ENCODE data around the gene KLK12. TPM values are rescaled to one million over a fixed set of nuclear protein-coding genes. Genes with fewer than 3 reads are reported as not detected.

KLK12 gene
- total RNA-seq, 1 experiment from 2014 or later: not detected

DNA sequence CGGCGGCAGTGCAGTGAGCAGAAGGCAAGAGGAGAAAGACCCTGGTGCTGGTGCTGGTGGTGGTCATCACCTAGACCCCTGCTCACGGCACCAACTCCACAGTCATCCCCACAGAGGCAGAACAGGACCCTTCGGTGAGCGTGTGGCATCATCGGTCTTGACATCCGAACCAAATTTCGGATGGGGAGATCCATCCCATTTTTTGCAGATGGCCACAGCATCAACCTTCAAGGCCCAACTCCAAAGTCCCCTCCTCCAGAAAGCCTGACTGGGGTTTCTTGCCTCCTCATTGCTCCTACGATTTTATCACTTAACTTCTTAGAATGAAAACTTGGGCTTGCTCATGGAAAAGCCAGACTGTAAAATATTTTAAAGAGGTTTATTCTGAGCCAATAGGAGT lies 8.7 kb upstream of the KLK12 start:
- H3F3A ChIP-seq (ENCODE audit: low read length, unreplicated experiment): no peaks in the 10 kb centered on the region
- H3K27me3 ChIP-seq (ENCODE audit: low read length): no peaks in the 10 kb centered on the region
- H3K9me3 ChIP-seq (ENCODE audit: low read length): no peaks in the 10 kb centered on the region
- ChIA-PET POLR2A (ENCODE audit: unreplicated experiment) (no interaction called here), CTCF (no interaction called here)
- no peak overlapping the region for H3K4me3 ChIP-seq (ENCODE audit: low read length)
- no peak overlapping the region for H3K4me2 ChIP-seq (ENCODE audit: low read length)
- no peaks in the 10 kb centered on the region for H3K4me1 ChIP-seq (ENCODE audit: insufficient read depth, low read length)
- H3K27ac ChIP-seq (ENCODE audit: low read length): no peak overlapping the region
- no peaks in the 10 kb centered on the region for H3K9me2 ChIP-seq (replicated peaks; ENCODE audit: low read length)
- H3K9ac ChIP-seq (ENCODE audit: low read length): no peak overlapping the region
- ATAC-seq (no peak), DNase-seq (no peak)
- H2AFZ ChIP-seq (ENCODE audit: low read length): no peak overlapping the region
- no TSS peak for BruUV-seq (replicated peaks)
- no peaks in the 10 kb centered on the region for H3K36me3 ChIP-seq (ENCODE audit: low read depth, low read length)
- H3K79me2 ChIP-seq (ENCODE audit: low read length): no peaks in the 10 kb centered on the region
- intact Hi-C loops (cut with micrococcal nuclease): no loop called here
- no peaks in the 10 kb centered on the region for H4K20me1 ChIP-seq (ENCODE audit: low read length)
- TF ChIP-seq, protein P1, sequence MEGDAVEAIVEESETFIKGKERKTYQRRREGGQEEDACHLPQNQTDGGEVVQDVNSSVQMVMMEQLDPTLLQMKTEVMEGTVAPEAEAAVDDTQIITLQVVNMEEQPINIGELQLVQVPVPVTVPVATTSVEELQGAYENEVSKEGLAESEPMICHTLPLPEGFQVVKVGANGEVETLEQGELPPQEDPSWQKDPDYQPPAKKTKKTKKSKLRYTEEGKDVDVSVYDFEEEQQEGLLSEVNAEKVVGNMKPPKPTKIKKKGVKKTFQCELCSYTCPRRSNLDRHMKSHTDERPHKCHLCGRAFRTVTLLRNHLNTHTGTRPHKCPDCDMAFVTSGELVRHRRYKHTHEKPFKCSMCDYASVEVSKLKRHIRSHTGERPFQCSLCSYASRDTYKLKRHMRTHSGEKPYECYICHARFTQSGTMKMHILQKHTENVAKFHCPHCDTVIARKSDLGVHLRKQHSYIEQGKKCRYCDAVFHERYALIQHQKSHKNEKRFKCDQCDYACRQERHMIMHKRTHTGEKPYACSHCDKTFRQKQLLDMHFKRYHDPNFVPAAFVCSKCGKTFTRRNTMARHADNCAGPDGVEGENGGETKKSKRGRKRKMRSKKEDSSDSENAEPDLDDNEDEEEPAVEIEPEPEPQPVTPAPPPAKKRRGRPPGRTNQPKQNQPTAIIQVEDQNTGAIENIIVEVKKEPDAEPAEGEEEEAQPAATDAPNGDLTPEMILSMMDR (conservative IDR thresholded peaks at IDR 0.05; ENCODE audit: low read depth, low read length): no peak
- TF ChIP-seq EZH2phosphoT487 (IDR thresholded peaks at IDR 0.05; ENCODE audit: borderline replicate concordance, low read length) (no peak), EZH2 (IDR thresholded peaks at IDR 0.05; ENCODE audit: low read length, unreplicated experiment) (no peak)

DNA sequence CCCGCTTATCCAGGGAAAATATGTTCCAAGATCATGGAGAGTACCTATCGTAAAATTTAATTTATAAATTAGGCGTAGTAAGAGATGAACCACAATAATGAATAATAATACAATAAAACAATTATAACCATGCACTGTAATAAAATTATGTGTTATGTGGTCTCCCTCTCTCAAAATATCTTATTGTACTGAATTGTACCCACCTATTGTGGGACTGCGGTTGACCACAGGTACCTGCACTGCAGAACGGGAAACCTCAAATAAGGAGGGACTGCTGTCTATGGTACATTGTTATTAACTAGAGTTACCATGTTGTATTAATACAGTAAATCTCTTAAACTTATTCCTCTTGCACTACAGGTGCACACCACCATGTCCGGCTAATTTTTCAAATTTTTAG lies 5.3 kb upstream of the KLK12 start:
- no peak overlapping the region for H2AFZ ChIP-seq (ENCODE audit: low read length)
- ChIA-PET POLR2A (ENCODE audit: unreplicated experiment) (no interaction called here), CTCF (no interaction called here)
- TF ChIP-seq EZH2 (IDR thresholded peaks at IDR 0.05; ENCODE audit: low read length, unreplicated experiment): no peak
- TF ChIP-seq, protein P1 (conservative IDR thresholded peaks at IDR 0.05; ENCODE audit: low read depth, low read length): no peak
- no peak for TF ChIP-seq EZH2phosphoT487 (IDR thresholded peaks at IDR 0.05; ENCODE audit: borderline replicate concordance, low read length)
- H3K9ac ChIP-seq (ENCODE audit: low read length): no peak overlapping the region
- no peaks in the 10 kb centered on the region for H3K79me2 ChIP-seq (ENCODE audit: low read length)
- DNase-seq: no peak
- H3K27me3 ChIP-seq (ENCODE audit: low read length): no peaks in the 10 kb centered on the region
- no TSS peak for BruUV-seq (replicated peaks)
- ATAC-seq: no peak
- H3F3A ChIP-seq (ENCODE audit: low read length, unreplicated experiment): no peaks in the 10 kb centered on the region
- no peaks in the 10 kb centered on the region for H3K9me3 ChIP-seq (ENCODE audit: low read length)
- intact Hi-C loops (cut with micrococcal nuclease): no loop called here
- no peak overlapping the region for H3K4me2 ChIP-seq (ENCODE audit: low read length)
- H3K4me1 ChIP-seq (ENCODE audit: insufficient read depth, low read length): no peaks in the 10 kb centered on the region
- no peaks in the 10 kb centered on the region for H4K20me1 ChIP-seq (ENCODE audit: low read length)
- H3K4me3 ChIP-seq (ENCODE audit: low read length): no peak overlapping the region
- H3K9me2 ChIP-seq (replicated peaks; ENCODE audit: low read length): no peaks in the 10 kb centered on the region
- H3K27ac ChIP-seq (ENCODE audit: low read length): no peak overlapping the region
- H3K36me3 ChIP-seq (ENCODE audit: low read depth, low read length): no peaks in the 10 kb centered on the region

- no peaks in the 10 kb centered on the region for H3K9me3 ChIP-seq (ENCODE audit: low read length)
- H3F3A ChIP-seq (ENCODE audit: low read length, unreplicated experiment): no peaks in the 10 kb centered on the region
- no peak overlapping the region for H3K4me3 ChIP-seq (ENCODE audit: low read length)
- H3K27ac ChIP-seq (ENCODE audit: low read length): no peak overlapping the region
- no peak for TF ChIP-seq EZH2phosphoT487 (IDR thresholded peaks at IDR 0.05; ENCODE audit: borderline replicate concordance, low read length)
- TF ChIP-seq, protein P1 (conservative IDR thresholded peaks at IDR 0.05; ENCODE audit: low read depth, low read length): no peak
- no peak for TF ChIP-seq EZH2 (IDR thresholded peaks at IDR 0.05; ENCODE audit: low read length, unreplicated experiment)
- H3K9me2 ChIP-seq (replicated peaks; ENCODE audit: low read length): no peaks in the 10 kb centered on the region
- no peaks in the 10 kb centered on the region for H3K79me2 ChIP-seq (ENCODE audit: low read length)
- H4K20me1 ChIP-seq (ENCODE audit: low read length): no peaks in the 10 kb centered on the region
- no peaks in the 10 kb centered on the region for H3K36me3 ChIP-seq (ENCODE audit: low read depth, low read length)
- no peak for DNase-seq
- H3K9ac ChIP-seq (ENCODE audit: low read length): no peak overlapping the region
- POLR2A ChIA-PET (ENCODE audit: unreplicated experiment): no interaction called here
- no peak overlapping the region for H2AFZ ChIP-seq (ENCODE audit: low read length)
- no TSS peak for BruUV-seq (replicated peaks)
- H3K4me2 ChIP-seq (ENCODE audit: low read length): no peak overlapping the region
- no peaks in the 10 kb centered on the region for H3K4me1 ChIP-seq (ENCODE audit: insufficient read depth, low read length)
- ATAC-seq: no peak
- intact Hi-C loops (cut with micrococcal nuclease): no loop called here
- H3K27me3 ChIP-seq (ENCODE audit: low read length): no peaks in the 10 kb centered on the region
- CTCF ChIA-PET: no interaction called here
Observed at GRCh38 chr19:51036519-51036918, 1.7 kb upstream of the KLK12 start.
